Activated CD4-positive, alpha-beta T cell treated with anti-CD3 and anti-CD28 coated beads, Interleukin-2, amount 10 ng/mL, durations not matched to agents 7 days and 5 days (primary cell): Measurements from ENCODE around the gene FOCAD. TPM values are rescaled to one million over a fixed set of nuclear protein-coding genes. Genes with fewer than 3 reads are reported as not detected.

ENCODE experiments used
- CTCF ChIA-PET: fragments of 350-600 bp; sonication (Branson Sonifier 250); formaldehyde crosslinking; loops from one replicate; lab custom pipeline; 2021; ENCODE audit warnings: antibody characterized with exemption; lab: Charles Lee
- POLR2A ChIA-PET: fragments of 350-600 bp; sonication (Branson Sonifier 250); formaldehyde crosslinking; loops from one replicate; lab custom pipeline; 2021; ENCODE audit warnings: antibody characterized with exemption; lab: Charles Lee
- DNase-seq: peaks from one replicate; pipeline ENCODE4 v3.0.0-alpha.2; 2020
- H3K27ac Mint-ChIP-seq: one replicate; pipeline ENCODE4 v1.8.0; 2021; ENCODE audit warnings: mild to moderate bottlenecking, moderate library complexity, mixed read lengths
- H3K27me3 Mint-ChIP-seq: one replicate; pipeline ENCODE4 v1.8.0; 2021; ENCODE audit warnings: mixed read lengths
- H3K36me3 Mint-ChIP-seq: one replicate; pipeline ENCODE4 v1.8.0; 2021; ENCODE audit warnings: low read depth, mixed read lengths
- H3K4me1 Mint-ChIP-seq: one replicate; pipeline ENCODE4 v1.8.0; 2021; ENCODE audit warnings: mixed read lengths
- H3K4me3 Mint-ChIP-seq: one replicate; pipeline ENCODE4 v1.8.0; 2021; ENCODE audit warnings: mild to moderate bottlenecking, moderate library complexity, mixed read lengths
- H3K9me3 Mint-ChIP-seq: one replicate; pipeline ENCODE4 v1.8.0; 2021; ENCODE audit warnings: mixed read lengths
- total RNA-seq, 2 experiments: library from RNA; stranded (reverse); gene quantifications; one replicate each; pipeline ENCODE4 v1.2.3, GENCODE V29; 2021

FOCAD gene
- total RNA-seq, 2 experiments from 2014 or later, result 31.4 to 32.1 TPM

- H3K36me3 Mint-ChIP-seq, result peaks cover 10% of the 10 kb centered on the region
- H3K9me3 Mint-ChIP-seq, result peaks cover 4% of the 10 kb centered on the region
- ChIA-PET POLR2A (no interaction called here), CTCF (no interaction called here)
- H3K27ac Mint-ChIP-seq, result no peak overlapping the region
- no peak for DNase-seq
- no peak overlapping the region for H3K4me3 Mint-ChIP-seq
- no peaks in the 10 kb centered on the region for H3K4me1 Mint-ChIP-seq
- H3K27me3 Mint-ChIP-seq, result no peaks in the 10 kb centered on the region
Measured at GRCh38 chr9:20832775-20833174, 148.7 kb downstream of the FOCAD start.

DNA sequence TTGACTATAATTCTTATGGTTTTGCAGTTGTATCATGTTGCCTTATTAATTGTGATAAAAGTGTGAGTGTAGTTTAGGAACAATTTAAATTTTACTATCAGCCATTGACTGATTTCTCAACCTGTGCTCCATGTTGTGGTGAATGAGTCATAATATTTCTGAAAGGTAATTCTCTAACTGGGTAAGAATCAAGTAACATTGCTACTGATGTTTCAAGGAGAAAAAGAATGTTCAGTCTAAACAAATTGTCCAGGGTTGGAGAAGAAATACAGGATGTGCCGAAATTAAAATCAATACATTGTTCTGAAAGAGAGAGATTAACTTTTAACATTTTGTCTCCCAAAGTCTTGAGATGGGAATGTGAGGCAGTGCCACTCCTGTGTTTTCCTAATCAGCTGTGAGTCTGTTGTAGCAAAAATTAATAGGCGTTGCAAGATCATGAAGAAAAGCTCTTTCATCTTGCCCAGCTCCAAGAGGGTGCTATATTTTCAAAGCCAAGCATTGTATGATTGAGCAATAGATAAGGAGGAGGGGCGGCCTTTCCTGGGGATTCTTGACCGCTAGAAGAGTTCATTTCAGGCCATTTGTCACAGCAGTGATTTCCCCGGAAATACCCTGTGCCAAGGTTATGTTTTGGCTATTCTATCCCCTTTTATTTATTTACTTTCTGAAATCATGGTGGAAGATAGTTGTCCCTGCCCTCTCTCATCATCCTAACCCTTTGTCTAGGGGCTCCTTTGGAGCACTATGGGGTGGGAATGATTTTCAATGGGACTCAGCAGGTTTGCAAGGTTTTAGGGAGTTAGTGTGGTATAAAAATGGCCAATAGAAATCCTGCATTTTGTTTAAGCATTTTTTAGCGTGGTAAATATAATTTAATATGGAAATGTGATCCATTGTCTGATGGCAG lies 151.6 kb downstream of the FOCAD start:
- ChIA-PET POLR2A (no interaction called here), CTCF (no interaction called here)
- Mint-ChIP-seq H3K27me3 (no peaks in the 10 kb centered on the region), H3K4me1 (no peaks in the 10 kb centered on the region), H3K4me3 (no peak overlapping the region), H3K36me3 (peaks cover 10% of the 10 kb centered on the region), H3K27ac (no peak overlapping the region), H3K9me3 (peaks cover 2% of the 10 kb centered on the region)
- DNase-seq, result no peak

DNA sequence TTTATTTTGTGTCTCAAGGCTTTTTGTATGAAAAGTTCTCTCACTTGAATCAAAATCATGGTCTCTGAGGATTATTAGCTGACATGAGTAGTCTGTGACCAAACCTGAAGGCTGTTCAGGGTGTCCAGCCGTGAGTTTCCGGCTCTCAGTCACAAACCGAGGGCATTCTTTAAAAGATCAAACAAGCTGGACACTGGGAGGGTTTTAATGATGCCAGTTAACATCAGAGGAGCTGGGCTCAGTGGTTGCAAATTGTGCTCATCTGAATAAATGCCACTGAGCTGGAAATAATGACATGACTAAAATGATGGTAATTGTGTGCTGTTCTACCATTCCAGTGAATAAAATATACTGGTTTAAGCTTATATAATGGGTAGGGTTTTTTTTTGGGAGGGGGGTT lies 153.1 kb downstream of the FOCAD start:
- Mint-ChIP-seq H3K27me3 (no peaks in the 10 kb centered on the region), H3K4me1 (no peaks in the 10 kb centered on the region), H3K27ac (no peak overlapping the region), H3K9me3 (peaks cover 4% of the 10 kb centered on the region), H3K4me3 (no peak overlapping the region), H3K36me3 (peaks cover 16% of the 10 kb centered on the region)
- no peak for DNase-seq
- ChIA-PET CTCF (no interaction called here), POLR2A (no interaction called here)

DNA sequence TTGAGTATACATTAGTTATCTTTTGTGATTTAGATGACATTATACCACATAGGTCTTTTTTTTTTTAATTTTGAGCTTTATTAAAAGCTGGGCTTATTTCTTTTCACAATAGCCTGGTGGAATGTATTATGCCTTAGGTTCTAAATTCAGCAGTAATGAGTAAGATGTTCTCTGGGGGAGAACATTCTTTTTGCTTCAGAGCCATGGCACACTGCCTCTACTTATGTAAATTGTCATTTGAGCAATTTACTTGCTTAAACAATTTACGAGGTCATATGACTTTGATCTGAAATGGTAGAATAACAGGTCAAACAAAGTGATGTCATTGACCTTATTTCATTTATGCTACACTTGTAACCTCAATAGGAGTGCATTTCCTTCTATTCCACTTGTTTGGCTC lies 154.2 kb downstream of the FOCAD start:
- H3K4me3 Mint-ChIP-seq, result no peak overlapping the region
- no peak overlapping the region for H3K27ac Mint-ChIP-seq
- ChIA-PET CTCF (no interaction called here), POLR2A (no interaction called here)
- H3K9me3 Mint-ChIP-seq, result peaks cover 8% of the 10 kb centered on the region
- H3K27me3 Mint-ChIP-seq, result no peaks in the 10 kb centered on the region
- DNase-seq, result no peak
- no peaks in the 10 kb centered on the region for H3K4me1 Mint-ChIP-seq
- peaks cover 20% of the 10 kb centered on the region for H3K36me3 Mint-ChIP-seq

DNA sequence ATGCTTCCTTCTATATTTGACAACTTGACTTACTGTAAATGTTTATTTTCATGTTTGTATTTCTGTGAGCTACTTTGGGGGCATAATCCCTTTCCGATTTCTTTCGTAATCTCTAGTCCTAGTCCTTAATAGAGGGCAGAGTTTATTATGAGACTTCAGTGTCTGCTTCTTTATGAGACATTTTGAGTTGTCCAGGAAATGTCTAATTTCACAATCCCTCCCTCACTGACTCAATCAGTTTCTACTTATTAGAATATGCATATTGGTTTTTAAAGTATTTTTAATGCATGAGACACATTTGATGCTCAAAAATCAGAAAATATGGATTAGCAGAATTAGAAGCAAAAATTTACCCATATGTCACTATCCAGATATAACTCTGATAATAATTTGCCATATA lies 160.9 kb downstream of the FOCAD start:
- Mint-ChIP-seq H3K27ac (no peak overlapping the region), H3K9me3 (peaks cover 7% of the 10 kb centered on the region), H3K27me3 (no peaks in the 10 kb centered on the region), H3K4me3 (no peak overlapping the region), H3K36me3 (peaks cover 18% of the 10 kb centered on the region), H3K4me1 (peaks cover 6% of the 10 kb centered on the region)
- POLR2A ChIA-PET, result no interaction called here
- no peak for DNase-seq
- CTCF ChIA-PET, result interaction anchor here (1.0 kb wide), 1 partner anchor 23 kb away, joined by 3 read pairs; no protein-coding TSS in a partner anchor

GRCh38 chr9:20848490-20848889 lies 164.4 kb downstream of the FOCAD start:
- ChIA-PET CTCF (no interaction called here), POLR2A (no interaction called here)
- Mint-ChIP-seq H3K36me3 (peaks cover 2% of the 10 kb centered on the region), H3K4me1 (peaks cover 6% of the 10 kb centered on the region), H3K4me3 (no peak overlapping the region), H3K27ac (no peak overlapping the region), H3K9me3 (no peaks in the 10 kb centered on the region), H3K27me3 (no peaks in the 10 kb centered on the region)
- no peak for DNase-seq

GRCh38 chr9:20853866-20854265 lies 169.8 kb downstream of the FOCAD start:
- H3K36me3 Mint-ChIP-seq, result peaks cover 4% of the 10 kb centered on the region
- no peaks in the 10 kb centered on the region for H3K27me3 Mint-ChIP-seq
- no peak for DNase-seq
- no peak overlapping the region for H3K27ac Mint-ChIP-seq
- peaks cover 1% of the 10 kb centered on the region for H3K4me1 Mint-ChIP-seq
- CTCF ChIA-PET, result no interaction called here
- peaks cover 15% of the 10 kb centered on the region for H3K9me3 Mint-ChIP-seq
- POLR2A ChIA-PET, result no interaction called here
- no peak overlapping the region for H3K4me3 Mint-ChIP-seq

DNA sequence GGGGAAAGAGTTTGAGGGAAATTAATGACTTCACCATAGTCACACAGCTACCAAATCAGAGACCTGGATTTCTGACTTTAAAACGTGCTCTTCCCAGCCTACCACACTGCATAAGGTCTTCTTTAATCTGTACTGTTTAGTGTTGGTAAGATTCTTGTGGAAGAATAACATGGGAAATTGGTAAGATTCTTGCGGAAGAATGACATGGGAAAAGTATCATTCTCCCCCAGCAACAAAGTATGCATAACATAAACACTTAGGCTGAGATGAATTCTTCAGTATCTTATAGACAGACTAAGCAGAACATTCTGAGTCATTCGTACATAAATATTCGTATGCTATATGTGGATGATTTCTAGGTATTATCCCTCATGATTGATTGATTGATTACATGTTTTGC lies 170.4 kb downstream of the FOCAD start:
- H3K4me1 Mint-ChIP-seq, result no peaks in the 10 kb centered on the region
- no peak overlapping the region for H3K27ac Mint-ChIP-seq
- H3K4me3 Mint-ChIP-seq, result no peak overlapping the region
- H3K9me3 Mint-ChIP-seq, result peaks cover 15% of the 10 kb centered on the region
- H3K36me3 Mint-ChIP-seq, result peaks cover 4% of the 10 kb centered on the region
- no peaks in the 10 kb centered on the region for H3K27me3 Mint-ChIP-seq
- POLR2A ChIA-PET, result no interaction called here
- CTCF ChIA-PET, result no interaction called here
- DNase-seq, result no peak

DNA sequence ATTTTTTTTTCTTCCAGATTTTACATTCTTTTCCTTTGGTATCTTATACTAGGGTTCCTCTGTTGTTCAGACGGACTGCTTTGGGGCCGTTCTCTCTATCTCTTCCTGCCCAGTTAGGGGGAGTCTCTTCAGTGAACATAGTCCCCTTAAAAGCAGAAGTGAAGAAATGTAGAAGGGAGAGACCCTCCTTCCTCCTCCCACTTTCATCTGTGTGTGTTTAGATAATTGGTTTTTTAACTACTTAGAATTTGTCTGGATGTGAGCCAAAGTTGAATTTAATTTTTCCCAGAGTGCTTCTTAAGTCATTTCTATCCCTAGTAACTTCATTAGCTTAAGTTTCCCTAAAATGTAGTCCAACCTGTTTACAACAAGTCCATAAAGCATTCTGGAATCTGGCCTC lies 179.9 kb downstream of the FOCAD start:
- H3K36me3 Mint-ChIP-seq, result peaks cover 4% of the 10 kb centered on the region
- no peak for DNase-seq
- ChIA-PET CTCF (no interaction called here), POLR2A (no interaction called here)
- no peaks in the 10 kb centered on the region for H3K27me3 Mint-ChIP-seq
- H3K9me3 Mint-ChIP-seq, result peaks cover 3% of the 10 kb centered on the region
- peaks cover 3% of the 10 kb centered on the region for H3K4me1 Mint-ChIP-seq
- no peak overlapping the region for H3K27ac Mint-ChIP-seq
- no peak overlapping the region for H3K4me3 Mint-ChIP-seq

GRCh38 chr9:20865347-20865746 lies 181.3 kb downstream of the FOCAD start:
- peaks cover 4% of the 10 kb centered on the region for H3K36me3 Mint-ChIP-seq
- ChIA-PET POLR2A (no interaction called here), CTCF (interaction anchor here (0.6 to 1.0 kb wide), 2 partner anchors 267 to 410 kb away, joined by 3 read pairs; no protein-coding TSS in a partner anchor)
- H3K27ac Mint-ChIP-seq, result no peak overlapping the region
- peaks cover 3% of the 10 kb centered on the region for H3K9me3 Mint-ChIP-seq
- no peak for DNase-seq
- H3K27me3 Mint-ChIP-seq, result no peaks in the 10 kb centered on the region
- H3K4me1 Mint-ChIP-seq, result peaks cover 3% of the 10 kb centered on the region
- no peak overlapping the region for H3K4me3 Mint-ChIP-seq

DNA sequence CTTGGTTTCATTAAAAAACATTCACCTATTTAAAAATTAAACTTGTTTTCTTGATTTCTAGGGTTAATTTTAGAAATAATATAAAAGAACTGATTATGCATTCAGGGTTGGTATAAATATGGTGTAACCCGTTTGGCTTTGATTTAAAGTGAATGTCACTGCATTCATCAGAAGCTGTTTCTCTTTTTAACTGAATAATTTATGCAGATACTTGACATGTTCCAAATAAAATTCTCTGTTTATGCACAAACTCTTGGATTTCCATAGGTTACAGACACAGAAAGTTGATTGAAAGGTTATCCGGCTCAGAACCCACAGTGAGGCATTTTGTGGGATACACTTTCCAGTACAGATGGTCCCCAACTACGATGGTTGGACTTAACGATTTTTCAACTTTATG lies 186.1 kb downstream of the FOCAD start:
- CTCF ChIA-PET, result no interaction called here

GRCh38 chr9:20872340-20872977 lies 188.4 kb downstream of the FOCAD start:
- H3K9me3 Mint-ChIP-seq, result no peaks in the 10 kb centered on the region
- POLR2A ChIA-PET, result no interaction called here

More for the DNA sequence above, 186.1 kb downstream of the FOCAD start:
- Mint-ChIP-seq H3K27ac (no peak overlapping the region), H3K4me1 (peaks cover 9% of the 10 kb centered on the region), H3K36me3 (peaks cover 8% of the 10 kb centered on the region), H3K4me3 (no peak overlapping the region), H3K9me3 (peaks cover under 1% of the 10 kb centered on the region), H3K27me3 (no peaks in the 10 kb centered on the region)
- POLR2A ChIA-PET, result no interaction called here
- DNase-seq, result no peak

GRCh38 chr9:20873240-20873865 lies 189.3 kb downstream of the FOCAD start:
- ChIA-PET POLR2A (no interaction called here), CTCF (interaction anchor here (1.0 kb wide), 1 partner anchor 11 kb away, joined by 3 read pairs; no protein-coding TSS in a partner anchor)
- H3K36me3 Mint-ChIP-seq, result peaks cover 5% of the 10 kb centered on the region
- no peak overlapping the region for H3K27ac Mint-ChIP-seq
- no peak overlapping the region for H3K4me3 Mint-ChIP-seq
- H3K4me1 Mint-ChIP-seq, result peaks cover 8% of the 10 kb centered on the region
- DNase-seq, result no peak
- H3K27me3 Mint-ChIP-seq, result no peaks in the 10 kb centered on the region
- H3K9me3 Mint-ChIP-seq, result no peaks in the 10 kb centered on the region

More at GRCh38 chr9:20872340-20872977, 188.4 kb downstream of the FOCAD start:
- no peak overlapping the region for H3K4me3 Mint-ChIP-seq
- CTCF ChIA-PET, result no interaction called here
- peaks cover 5% of the 10 kb centered on the region for H3K36me3 Mint-ChIP-seq
- peak overlapping the region; percentile 3 for H3K27ac Mint-ChIP-seq
- no peaks in the 10 kb centered on the region for H3K27me3 Mint-ChIP-seq
- no peak for DNase-seq
- H3K4me1 Mint-ChIP-seq, result peaks cover 8% of the 10 kb centered on the region
